Activated CD8-positive, alpha-beta memory T cell treated with anti-CD3 and anti-CD28 coated beads for 36 hours (primary cell): ENCODE data around the gene NEK10. TPM values are rescaled to one million over a fixed set of nuclear protein-coding genes. Genes with fewer than 3 reads are reported as not detected.
"Not testable (repeated sequence)": the region's sequence is repeated elsewhere in the genome, so short reads cannot be mapped to it uniquely, and the experiment has no call there.

Source experiments
- CTCF ChIA-PET: fragments of 350-600 bp; sonication (Branson Sonifier 250); formaldehyde crosslinking; loops from one replicate; lab custom pipeline; 2021; ENCODE audit warnings: antibody characterized with exemption; lab: Charles Lee
- POLR2A ChIA-PET: fragments of 350-600 bp; sonication (Branson Sonifier 250); formaldehyde crosslinking; loops from one replicate; lab custom pipeline; 2021; ENCODE audit warnings: antibody characterized with exemption; lab: Charles Lee
- total RNA-seq, 2 experiments: library from RNA; stranded (reverse); gene quantifications; one replicate each; pipeline ENCODE4 v1.2.3, GENCODE V29; 2021

The NEK10 gene
- under 1 TPM; 0.30 to 0.34 TPM for total RNA-seq

- ChIA-PET POLR2A (no interaction called here), CTCF (interaction anchor here (0.7 to 1.3 kb wide), 3 partner anchors 11 to 980 kb away, joined by 3 to 4 read pairs (median 4); no protein-coding TSS in a partner anchor)
Measured at GRCh38 chr3:27368831-27369607, at the start of gene NEK10. Gene NEK10, minus strand, starts transcription at chr3:27369383. Its CDS starts 16,501 bp downstream, at chr3:27352882.

- POLR2A ChIA-PET, result no interaction called here
- CTCF ChIA-PET, result no interaction called here
Measured at GRCh38 chr3:27415202-27415601, 46.0 kb upstream of the NEK10 start.

- ChIA-PET CTCF (no interaction called here), POLR2A (no interaction called here)
Measured at GRCh38 chr3:27392950-27393679, 23.9 kb upstream of the NEK10 start.

GRCh38 chr3:27392414-27392813 lies 23.2 kb upstream of the NEK10 start:
- CTCF ChIA-PET, POLR2A ChIA-PET: not testable (repeated sequence)

- POLR2A ChIA-PET, result no interaction called here
- CTCF ChIA-PET, result no interaction called here
Measured at GRCh38 chr3:27391796-27392195, 22.6 kb upstream of the NEK10 start.

GRCh38 chr3:27387625-27388024 lies 18.4 kb upstream of the NEK10 start:
- ChIA-PET CTCF (no interaction called here), POLR2A (no interaction called here)

- POLR2A ChIA-PET, result no interaction called here
Measured at GRCh38 chr3:27385504-27385903, 16.3 kb upstream of the NEK10 start.

GRCh38 chr3:27384191-27384590 lies 15.0 kb upstream of the NEK10 start:
- POLR2A ChIA-PET, result no interaction called here
- CTCF ChIA-PET, result no interaction called here

More at GRCh38 chr3:27385504-27385903, 16.3 kb upstream of the NEK10 start:
- CTCF ChIA-PET, result no interaction called here

GRCh38 chr3:27380433-27381357 lies 11.5 kb upstream of the NEK10 start:
- CTCF ChIA-PET, result no interaction called here
- POLR2A ChIA-PET, result no interaction called here

GRCh38 chr3:27378331-27378730 lies 9.1 kb upstream of the NEK10 start:
- ChIA-PET CTCF (no interaction called here), POLR2A (no interaction called here)

GRCh38 chr3:27376109-27376772 lies 7.1 kb upstream of the NEK10 start:
- ChIA-PET CTCF (no interaction called here), POLR2A (no interaction called here)

- ChIA-PET CTCF (interaction anchor here (0.6 to 0.7 kb wide), 2 partner anchors 21 to 555 kb away, joined by 3 read pairs; no protein-coding TSS in a partner anchor), POLR2A (no interaction called here)
Measured at GRCh38 chr3:27366062-27366591, 3.1 kb downstream of the NEK10 start.

- CTCF ChIA-PET, result no interaction called here
- POLR2A ChIA-PET, result no interaction called here
Measured at GRCh38 chr3:27360113-27361078, 8.8 kb downstream of the NEK10 start.

- POLR2A ChIA-PET, result no interaction called here
Measured at GRCh38 chr3:27358372-27358771, 10.8 kb downstream of the NEK10 start.

GRCh38 chr3:27357665-27358258 lies 11.4 kb downstream of the NEK10 start:
- ChIA-PET CTCF (interaction anchor here (0.6 to 1.4 kb wide), 4 partner anchors 12 to 323 kb away, joined by 3 to 6 read pairs (median 4); no protein-coding TSS in a partner anchor), POLR2A (interaction anchor here (0.6 kb wide), 1 partner anchor 145 kb away, joined by 4 read pairs; no protein-coding TSS in a partner anchor)

More at GRCh38 chr3:27358372-27358771, 10.8 kb downstream of the NEK10 start:
- CTCF ChIA-PET, result interaction anchor here (0.6 to 1.4 kb wide), 4 partner anchors 11 to 323 kb away, joined by 3 to 6 read pairs (median 4); no protein-coding TSS in a partner anchor

- CTCF ChIA-PET, result no interaction called here
- POLR2A ChIA-PET, result interaction anchor here (0.6 kb wide), 1 partner anchor 146 kb away, joined by 4 read pairs; no protein-coding TSS in a partner anchor
Measured at GRCh38 chr3:27356976-27357375, 12.2 kb downstream of the NEK10 start.
